CD4-positive, alpha-beta T cell treated with Interleukin-1 beta for 1 hour (primary cell): ENCODE data around the gene ZGPAT.

Experiments used
- DNase-seq, 2 donors: peaks; one replicate each; pipeline ENCODE4 v3.0.0-alpha.2; 2020 to 2022

The ZGPAT gene

GRCh38 chr20:63734946-63735858 lies 27.4 kb downstream of the ZGPAT start:
- DNase-seq: no peak

DNA sequence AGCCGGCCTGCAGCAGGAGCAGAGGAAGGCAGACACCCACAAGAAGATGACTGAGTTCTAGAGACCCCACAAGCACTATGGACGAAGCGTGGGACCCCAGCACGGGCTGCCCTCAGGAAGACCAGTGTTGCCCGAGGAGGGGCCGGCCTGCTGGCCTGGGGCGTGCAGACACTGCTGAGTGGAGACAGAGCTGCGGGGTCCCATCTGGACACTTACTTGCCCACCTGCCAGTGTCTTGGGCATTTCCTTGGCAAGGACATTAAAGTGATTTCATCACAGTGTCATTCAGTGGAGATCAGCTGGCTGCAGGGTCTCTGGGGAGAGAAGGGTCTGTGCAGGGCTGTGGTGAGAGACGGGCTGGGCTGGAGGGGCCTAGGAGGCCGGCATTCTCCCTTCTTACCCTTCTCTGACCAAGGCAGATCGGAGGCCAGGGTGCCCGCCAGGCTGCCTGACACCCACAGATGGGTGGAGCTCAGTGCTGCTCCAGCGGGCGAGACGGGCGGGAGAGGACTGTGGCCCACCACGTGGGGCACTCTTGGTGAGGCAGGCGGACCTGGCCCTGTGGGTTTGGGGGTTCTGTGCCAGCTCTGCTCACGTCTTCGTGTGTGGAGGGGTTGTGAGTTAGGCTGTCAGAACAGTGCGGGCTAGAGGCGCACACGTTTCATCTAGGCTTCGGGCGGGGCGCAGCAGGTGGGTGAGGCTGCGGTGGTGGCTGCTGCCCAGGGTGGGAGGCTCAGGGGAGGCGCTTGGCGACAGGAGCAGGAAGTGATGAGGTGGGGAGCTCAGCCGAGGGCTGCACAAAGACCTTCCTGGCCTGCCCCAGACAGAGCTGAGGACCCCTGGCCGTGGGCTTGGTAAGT lies 28.2 kb downstream of the ZGPAT start, which contains the start of gene LIME1:
Gene LIME1, plus strand, starts transcription at position 806 of the 860 bp plus-strand sequence. CDS start 886 bp downstream, outside the sequence.
- peak; percentile 82 to 83 for DNase-seq

GRCh38 chr20:63736893-63737694 lies 29.3 kb downstream of the ZGPAT start:
- DNase-seq: peak; percentile 42 to 51

DNA sequence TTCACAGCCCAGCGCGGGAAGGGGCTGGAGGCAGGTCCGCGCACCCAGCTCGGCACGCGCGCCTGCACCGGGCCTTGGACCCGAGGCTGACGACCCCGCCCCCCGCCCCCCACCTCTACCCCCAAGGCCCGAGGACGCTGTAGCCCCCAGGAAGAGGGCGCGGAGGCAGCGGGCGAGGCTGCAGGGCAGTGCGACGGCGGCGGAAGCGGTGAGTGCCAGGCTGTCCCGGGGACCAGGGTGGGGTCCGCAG lies 29.8 kb downstream of the ZGPAT start:
- DNase-seq: no peak

- DNase-seq: peak; percentile 16 to 26
Measured at GRCh38 chr20:63737945-63738686, 30.3 kb downstream of the ZGPAT start.

- DNase-seq: peak; percentile 27 to 43
Measured at GRCh38 chr20:63738687-63739129, 30.9 kb downstream of the ZGPAT start.

DNA sequence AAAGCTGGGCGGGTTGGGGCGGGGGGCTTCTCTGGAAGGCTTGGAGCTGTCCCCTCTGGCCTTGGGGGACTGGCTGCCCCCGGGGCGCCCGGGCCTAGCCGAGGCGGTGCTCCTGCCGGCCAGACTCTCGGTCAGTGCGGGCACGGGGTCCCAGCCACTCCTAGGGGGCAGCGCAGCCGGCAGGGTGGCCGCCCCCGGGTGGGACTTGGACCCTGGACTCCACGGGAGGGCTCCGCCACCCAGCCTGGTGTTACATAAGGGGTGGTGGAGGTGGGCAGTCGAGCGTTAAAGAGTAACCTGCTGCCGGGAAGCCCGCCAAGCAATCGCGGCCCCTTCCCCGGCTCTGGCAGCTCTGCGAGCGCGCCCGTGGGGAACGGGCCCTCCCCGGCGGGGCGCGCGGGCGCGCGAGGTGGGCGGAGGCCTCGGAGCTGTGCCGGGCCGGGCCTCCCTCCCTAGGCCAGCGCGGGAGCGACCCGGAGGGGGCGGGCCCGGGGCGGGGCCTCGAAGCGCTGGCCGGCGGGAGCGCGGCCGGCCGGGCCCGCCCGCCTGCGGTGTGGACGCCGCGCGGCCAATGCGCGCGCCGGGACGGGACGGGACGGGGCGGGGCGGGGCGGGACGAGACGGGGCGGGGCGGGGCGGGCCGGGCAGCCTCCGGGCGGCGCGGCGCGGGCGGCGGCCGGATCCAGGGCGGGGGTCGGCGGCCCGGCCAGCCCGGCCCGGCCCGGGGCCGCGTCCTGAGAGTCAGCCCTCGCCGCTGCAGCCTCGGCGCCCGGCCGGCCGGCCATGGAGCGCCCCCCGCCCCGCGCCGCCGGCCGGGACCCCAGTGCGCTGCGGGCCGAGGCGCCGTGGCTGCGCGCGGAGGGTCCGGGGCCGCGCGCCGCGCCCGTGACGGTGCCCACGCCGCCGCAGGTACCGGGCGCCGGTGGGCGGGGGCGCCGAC lies 31.6 kb downstream of the ZGPAT start, which contains the start of gene SLC2A4RG:
Gene SLC2A4RG, plus strand, starts transcription at position 647 of the 940 bp plus-strand sequence. Its CDS starts 137 bp downstream, at position 784.
- peak; percentile 80 to 81 for DNase-seq

GRCh38 chr20:63740070-63740626 lies 32.3 kb downstream of the ZGPAT start:
- peak; percentile 62 to 72 for DNase-seq

GRCh38 chr20:63740627-63741353 lies 33.0 kb downstream of the ZGPAT start:
- DNase-seq: peak; percentile 34 to 41

GRCh38 chr20:63741354-63741675 lies 33.5 kb downstream of the ZGPAT start:
- DNase-seq: no peak

DNA sequence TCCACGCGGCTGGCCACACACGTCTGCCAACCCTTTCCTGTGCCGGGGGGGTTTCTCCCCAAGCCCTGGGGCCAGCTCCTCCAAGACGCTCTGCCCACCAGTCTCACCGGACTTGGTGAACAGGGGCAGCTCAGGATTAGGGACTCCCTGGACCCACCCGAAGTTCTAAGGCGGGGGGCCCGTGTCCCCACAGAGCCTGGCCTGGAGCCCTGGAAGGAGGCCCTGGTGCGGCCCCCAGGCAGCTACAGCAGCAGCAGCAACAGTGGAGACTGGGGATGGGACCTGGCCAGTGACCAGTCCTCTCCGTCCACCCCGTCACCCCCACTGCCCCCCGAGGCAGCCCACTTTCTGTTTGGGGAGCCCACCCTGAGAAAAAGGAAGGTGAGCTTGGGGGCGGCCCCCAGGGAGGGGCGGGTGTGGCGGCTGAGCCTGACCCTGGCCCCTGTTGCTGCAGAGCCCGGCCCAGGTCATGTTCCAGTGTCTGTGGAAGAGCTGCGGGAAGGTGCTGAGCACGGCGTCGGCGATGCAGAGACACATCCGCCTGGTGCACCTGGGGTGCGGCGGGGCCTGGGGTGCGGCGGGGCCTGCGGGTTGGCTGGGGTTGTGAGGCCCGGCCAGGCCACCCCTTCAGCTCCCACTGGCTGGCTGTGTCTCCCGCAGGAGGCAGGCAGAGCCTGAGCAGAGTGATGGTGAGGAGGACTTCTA lies 34.0 kb downstream of the ZGPAT start:
- no peak for DNase-seq

DNA sequence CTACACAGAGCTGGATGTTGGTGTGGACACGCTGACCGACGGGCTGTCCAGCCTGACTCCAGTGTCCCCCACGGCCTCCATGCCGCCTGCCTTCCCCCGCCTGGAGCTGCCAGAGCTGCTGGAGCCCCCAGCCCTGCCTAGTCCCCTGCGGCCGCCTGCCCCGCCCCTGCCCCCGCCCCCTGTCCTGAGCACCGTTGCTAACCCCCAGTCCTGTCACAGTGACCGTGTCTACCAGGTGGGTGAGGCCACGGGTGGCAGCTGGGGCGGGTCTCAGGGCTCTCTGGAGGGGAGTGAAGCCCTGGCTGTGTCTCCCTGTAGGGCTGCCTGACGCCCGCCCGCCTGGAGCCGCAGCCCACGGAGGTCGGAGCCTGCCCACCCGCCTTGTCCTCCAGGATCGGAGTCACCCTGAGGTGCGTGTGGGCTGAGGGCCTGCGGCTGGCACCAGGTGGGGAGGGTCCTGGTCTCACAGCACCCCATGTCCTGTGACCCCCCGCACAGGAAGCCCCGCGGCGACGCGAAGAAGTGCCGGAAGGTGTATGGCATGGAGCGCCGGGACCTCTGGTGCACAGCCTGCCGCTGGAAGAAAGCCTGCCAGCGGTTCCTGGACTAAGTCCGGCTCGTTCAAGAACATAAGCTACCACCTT lies 34.7 kb downstream of the ZGPAT start:
- no peak for DNase-seq

DNA sequence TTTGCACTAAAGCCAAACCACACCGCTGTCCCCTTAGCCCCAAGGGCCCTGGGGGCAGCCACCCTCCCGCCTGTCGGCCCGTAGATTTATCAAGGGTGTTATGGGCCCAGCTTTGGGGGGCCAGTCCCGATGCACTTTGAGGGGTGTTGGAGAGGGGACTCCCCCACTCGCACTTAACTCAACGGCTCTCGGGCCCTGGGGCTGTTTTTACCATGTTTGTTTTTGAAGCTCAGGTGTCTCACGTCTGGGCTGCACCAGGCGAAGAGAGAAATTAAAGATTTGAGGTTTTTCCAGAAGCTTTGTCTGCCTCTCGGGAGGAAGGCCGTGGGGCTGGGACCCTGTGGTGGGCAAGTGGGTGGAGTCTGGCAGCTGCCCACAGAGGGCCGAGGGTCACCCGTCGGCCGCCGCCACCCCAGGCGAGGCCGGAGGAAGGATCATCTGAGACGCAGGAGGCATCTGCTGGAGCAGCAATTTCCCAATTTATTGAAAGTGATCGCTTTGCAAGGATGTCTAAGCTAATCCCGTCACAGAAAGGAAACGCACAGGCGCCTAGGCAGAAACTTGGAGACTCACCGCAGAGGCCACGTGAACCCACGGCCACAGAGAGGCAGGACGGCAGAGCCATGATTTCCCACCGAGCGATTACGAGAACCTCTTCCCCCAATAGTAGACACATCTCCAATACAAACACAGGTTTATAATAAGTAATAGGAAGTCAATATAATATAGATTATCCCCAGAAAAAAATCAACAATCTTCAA lies 35.6 kb downstream of the ZGPAT start:
- no peak for DNase-seq

GRCh38 chr20:63744158-63744557 lies 36.3 kb downstream of the ZGPAT start:
- DNase-seq: no peak

DNA sequence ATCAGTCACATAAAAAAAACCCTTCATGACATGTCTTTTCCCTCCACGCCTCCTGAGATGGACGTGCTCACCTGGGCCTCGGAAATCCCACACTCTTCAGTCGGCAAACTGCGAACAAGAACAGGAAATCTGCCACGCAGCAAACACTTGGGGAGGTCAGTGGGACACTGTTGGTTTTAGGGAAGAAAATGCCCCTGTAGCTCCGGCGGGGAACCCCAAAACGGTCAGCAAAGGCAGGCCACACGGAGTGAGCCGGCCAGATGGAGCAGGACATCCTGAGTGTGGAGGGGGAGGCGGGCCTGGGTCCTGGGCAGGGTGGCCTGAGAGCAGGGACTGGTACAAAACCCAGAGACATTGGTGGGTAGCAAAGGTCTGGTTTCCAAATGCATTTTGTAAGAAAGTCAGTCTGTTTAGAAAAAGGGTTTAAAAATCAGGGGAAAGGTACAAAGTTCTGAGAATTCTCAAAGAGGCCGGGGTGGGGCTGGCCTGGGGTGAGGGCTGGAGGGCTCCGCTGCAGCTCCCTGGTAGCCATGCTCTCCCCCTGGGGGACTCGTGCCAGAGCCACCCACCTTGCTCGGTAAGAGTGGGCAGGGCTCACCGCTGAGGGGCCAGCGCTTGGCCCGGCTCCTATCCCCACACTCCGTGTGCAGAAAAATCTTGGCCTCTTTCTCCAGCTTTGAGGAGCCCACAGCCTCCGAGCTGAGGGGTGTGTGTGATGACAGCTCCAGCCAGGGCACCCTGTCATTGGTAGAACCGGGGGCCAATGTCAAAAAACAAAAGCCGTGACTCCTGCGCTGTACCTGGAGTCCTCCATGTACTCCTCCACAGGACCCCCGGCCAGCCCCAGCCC lies 37.0 kb downstream of the ZGPAT start:
- no peak for DNase-seq

DNA sequence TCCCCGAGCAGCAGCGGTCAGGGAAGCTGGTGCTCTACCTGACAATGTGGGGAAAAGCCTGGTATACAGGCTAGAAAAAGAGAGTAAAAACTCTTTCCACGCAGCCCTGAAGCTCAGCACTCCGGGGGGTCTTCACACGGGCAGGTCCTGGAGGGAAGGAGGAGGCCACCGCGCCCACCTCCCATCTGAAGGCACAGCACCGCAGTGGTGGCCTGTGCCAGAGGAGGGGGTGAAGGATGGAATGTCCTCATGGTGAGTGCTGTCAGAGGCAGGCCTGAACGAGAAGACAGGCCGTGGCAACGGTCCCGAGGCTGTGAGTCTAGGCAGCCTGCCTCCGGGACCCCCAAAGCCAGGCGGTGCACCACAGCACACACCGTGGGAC lies 37.6 kb downstream of the ZGPAT start:
- DNase-seq: no peak
